Neural progenitor cell (in vitro differentiated cells): ENCODE results near the gene TMEM165. TPM values are rescaled to one million over a fixed set of nuclear protein-coding genes. Genes with fewer than 3 reads are reported as not detected.

ENCODE experiments used
- DNase-seq: peaks from one replicate; pipeline ENCODE4 v3.0.0-alpha.2; 2016; ENCODE audit warnings: low spot score
- H2AFZ ChIP-seq: fragments of 200-600 bp; sonication (generic); replicated peaks from 2 replicates; pipeline ENCODE4 v1.6.1; 2016; ENCODE audit warnings: antibody characterized with exemption
- H3F3A ChIP-seq: fragments of 200-600 bp; sonication (generic); 2 replicates; pipeline ENCODE4 v1.6.1; 2016; ENCODE audit warnings: antibody characterized with exemption, low read depth
- H3K27ac ChIP-seq: fragments of 200-600 bp; sonication (generic); 2 replicates; pipeline ENCODE4 v1.5.1; 2016; ENCODE audit warnings: mild to moderate bottlenecking
- H3K27me3 ChIP-seq: fragments of 200-600 bp; sonication (generic); 2 replicates; pipeline ENCODE4 v1.6.1; 2016; ENCODE audit warnings: mild to moderate bottlenecking, moderate library complexity
- H3K36me3 ChIP-seq: fragments of 200-600 bp; sonication (generic); 2 replicates; pipeline ENCODE4 v1.5.1; 2016
- H3K4me1 ChIP-seq: fragments of 200-600 bp; sonication (generic); 2 replicates; pipeline ENCODE4 v1.6.1; 2016; ENCODE audit warnings: mixed run types
- H3K4me2 ChIP-seq: fragments of 200-600 bp; sonication (generic); 2 replicates; pipeline ENCODE4 v1.6.1; 2016
- H3K4me3 ChIP-seq: fragments of 200-600 bp; sonication (generic); 2 replicates; pipeline ENCODE4 v1.5.1; 2016
- H3K79me2 ChIP-seq: fragments of 200-600 bp; sonication (generic); 2 replicates; pipeline ENCODE4 v1.6.1; 2016; ENCODE audit warnings: low read depth
- H3K9ac ChIP-seq: fragments of 200-600 bp; sonication (generic); 2 replicates; pipeline ENCODE4 v1.6.1; 2016
- H3K9me3 ChIP-seq: fragments of 200-600 bp; sonication (generic); 2 replicates; pipeline ENCODE4 v1.5.1; 2016; ENCODE audit warnings: low read depth
- H4K20me1 ChIP-seq: fragments of 200-600 bp; sonication (generic); 2 replicates; pipeline ENCODE4 v1.6.1; 2016; ENCODE audit warnings: low read depth
- H3K27ac Mint-ChIP-seq: 3 replicates; pipeline ENCODE4 v1.8.0; 2021; ENCODE audit warnings: mixed read lengths
- H3K27me3 Mint-ChIP-seq: 2 replicates; pipeline ENCODE4 v1.8.0; 2022; ENCODE audit warnings: low read depth, mild to moderate bottlenecking, inconsistent platforms, moderate library complexity, mixed read lengths; ENCODE audit not compliant: insufficient read depth
- H3K36me3 Mint-ChIP-seq: 3 replicates; pipeline ENCODE4 v1.8.0; 2021; ENCODE audit warnings: mixed read lengths
- H3K4me1 Mint-ChIP-seq: 3 replicates; pipeline ENCODE4 v1.8.0; 2021; ENCODE audit warnings: mixed read lengths
- H3K4me3 Mint-ChIP-seq: 3 replicates; pipeline ENCODE4 v1.8.0; 2021; ENCODE audit warnings: mild to moderate bottlenecking, moderate library complexity, mixed read lengths
- H3K9me3 Mint-ChIP-seq: 3 replicates; pipeline ENCODE4 v1.8.0; 2020; ENCODE audit warnings: mixed read lengths
- CTCF ChIP-seq: fragments of 200-600 bp; sonication (generic); IDR thresholded peaks from 2 replicates; pipeline ENCODE4 v1.5.1; 2017; ENCODE audit warnings: antibody characterized with exemption, mild to moderate bottlenecking
- EZH2 ChIP-seq: fragments of 200-600 bp; sonication (generic); IDR thresholded peaks from 2 replicates; pipeline ENCODE4 v1.6.1; 2017; ENCODE audit warnings: antibody characterized with exemption, mild to moderate bottlenecking, moderate library complexity
- EZH2phosphoT487 ChIP-seq: fragments of 200-600 bp; sonication (generic); IDR thresholded peaks from 2 replicates; pipeline ENCODE4 v1.6.1; 2017; ENCODE audit warnings: antibody characterized with exemption
- total RNA-seq: library from RNA; depleted of rRNA; stranded (reverse); fragments of >200 nt; gene quantifications from 2 replicates; pipeline ENCODE4 v1.2.3, GENCODE V29; 2015; ENCODE audit warnings: low replicate concordance

The TMEM165 gene
- total RNA-seq, 1 donor from 2014 or later = 110 TPM

- Histone ChIP-seq H3K4me3 (no peak overlapping the region), H3K4me2 (no peak overlapping the region), H3K79me2 (no peaks in the 10 kb centered on the region), H3K36me3 (no peaks in the 10 kb centered on the region), H3F3A (peaks cover 29% of the 10 kb centered on the region), H2AFZ (no peak overlapping the region), H3K4me1 (peaks cover 40% of the 10 kb centered on the region), H4K20me1 (no peaks in the 10 kb centered on the region), H3K27ac (no peak overlapping the region), H3K9me3 (no peaks in the 10 kb centered on the region), H3K9ac (no peak overlapping the region), H3K27me3 (no peaks in the 10 kb centered on the region)
- Mint-ChIP-seq H3K27me3 (peaks cover 3% of the 10 kb centered on the region), H3K4me3 (no peak overlapping the region), H3K4me1 (peaks cover 28% of the 10 kb centered on the region), H3K36me3 (peaks cover 14% of the 10 kb centered on the region), H3K27ac (peak overlapping the region; percentile 11), H3K9me3 (no peaks in the 10 kb centered on the region)
- peak; percentile 26 for DNase-seq
- no peak for TF ChIP-seq EZH2
- TF ChIP-seq CTCF = no peak
- no peak for TF ChIP-seq EZH2phosphoT487
These were observed 31.9 kb upstream of the TMEM165 start for GRCh38 chr4:55363691-55364351.

GRCh38 chr4:55364691-55365344 is 30.9 kb upstream of the TMEM165 start:
- Histone ChIP-seq H3F3A (peaks cover 29% of the 10 kb centered on the region), H3K4me1 (peaks cover 40% of the 10 kb centered on the region), H3K27ac (no peak overlapping the region), H4K20me1 (no peaks in the 10 kb centered on the region), H3K4me2 (peak overlapping the region; percentile 69), H3K4me3 (peak overlapping the region; percentile 5), H3K9ac (no peak overlapping the region), H3K27me3 (no peaks in the 10 kb centered on the region), H3K36me3 (no peaks in the 10 kb centered on the region), H3K9me3 (no peaks in the 10 kb centered on the region), H2AFZ (no peak overlapping the region), H3K79me2 (no peaks in the 10 kb centered on the region)
- TF ChIP-seq CTCF (no peak), EZH2 (no peak), EZH2phosphoT487 (no peak)
- H3K36me3 Mint-ChIP-seq = peaks cover 15% of the 10 kb centered on the region
- H3K27me3 Mint-ChIP-seq = peaks cover 3% of the 10 kb centered on the region
- peaks cover 28% of the 10 kb centered on the region for H3K4me1 Mint-ChIP-seq
- DNase-seq = peak; percentile 77
- H3K9me3 Mint-ChIP-seq = no peaks in the 10 kb centered on the region
- peak overlapping the region; percentile 24 for H3K27ac Mint-ChIP-seq
- H3K4me3 Mint-ChIP-seq = no peak overlapping the region

- peaks cover 40% of the 10 kb centered on the region for H3K4me1 ChIP-seq
- no peak overlapping the region for H3K27ac ChIP-seq
- H3K79me2 ChIP-seq = no peaks in the 10 kb centered on the region
- TF ChIP-seq EZH2phosphoT487 = no peak
- no peak for TF ChIP-seq EZH2
- no peak for TF ChIP-seq CTCF
- no peaks in the 10 kb centered on the region for H3K27me3 ChIP-seq
- H3K9ac ChIP-seq = no peak overlapping the region
- Mint-ChIP-seq H3K36me3 (peaks cover 20% of the 10 kb centered on the region), H3K27ac (no peak overlapping the region), H3K4me1 (peaks cover 28% of the 10 kb centered on the region), H3K9me3 (no peaks in the 10 kb centered on the region), H3K4me3 (no peak overlapping the region), H3K27me3 (peaks cover 6% of the 10 kb centered on the region)
- no peaks in the 10 kb centered on the region for H4K20me1 ChIP-seq
- DNase-seq = no peak
- no peak overlapping the region for H2AFZ ChIP-seq
- no peaks in the 10 kb centered on the region for H3K36me3 ChIP-seq
- peak overlapping the region; percentile 5 for H3K4me3 ChIP-seq
- H3K9me3 ChIP-seq = no peaks in the 10 kb centered on the region
- peak overlapping the region; percentile 69 for H3K4me2 ChIP-seq
- peaks cover 29% of the 10 kb centered on the region for H3F3A ChIP-seq
These were observed 30.4 kb upstream of the TMEM165 start for GRCh38 chr4:55365345-55365728.
